Measurements from ENCODE around the gene CDK3. TPM values are rescaled to one million over a fixed set of nuclear protein-coding genes. Genes with fewer than 3 reads are reported as not detected.
A peak's percentile ranks its signal among the peaks of the same experiment; 100 is the strongest.

Gene CDK3
- total and polyA plus RNA-seq, 9 of the 15 experiments (the other 6 are each of a cell fraction or from before 2014, with no cell fraction given) = 0.55 to 8.2 (median 4.7) TPM

GRCh38 chr17:76019833-76020467 is 19.3 kb downstream of the CDK3 start (continued):
- peak in 1 of 2 experiments; percentile 73 for TF ChIP-seq AFF1 (IDR thresholded peaks at IDR 0.05; ENCODE audit: low read depth in 1 of 2, partially characterized antibody in 2 of 2)
- no peak for TF ChIP-seq PHF21A (IDR thresholded peaks at IDR 0.05; ENCODE audit: borderline replicate concordance, low read depth)
- TF ChIP-seq PHB2 (IDR thresholded peaks at IDR 0.05; ENCODE audit: low read depth) = 0 out of 2 replicates have a peak, but pooled peaks have one; percentile 16
- peak; percentile 39; the same call in 1 of the 2 replicates for TF ChIP-seq ZNF407 (IDR thresholded peaks at IDR 0.05; ENCODE audit: low read depth)
- TF ChIP-seq THRA (IDR thresholded peaks at IDR 0.05) = no peak
- no peak for TF ChIP-seq ZNF354B (CRISPR knock-in tag; IDR thresholded peaks at IDR 0.05)
- TF ChIP-seq ZNF592 (IDR thresholded peaks at IDR 0.05) = no peak
- TF ChIP-seq HLTF (IDR thresholded peaks at IDR 0.05) = peak; percentile 92
- no peak for TF ChIP-seq ZNF24 (IDR thresholded peaks at IDR 0.05)

Data from K562 (cell line).